Vagina (tissue), 2 donors: Measurements from ENCODE around the gene SPINT1.

ENCODE experiments used
- POLR2A ChIP-seq, 2 donors: fragments of 450-650 bp; IDR thresholded peaks; one replicate each; pipeline ENCODE4 v1.6.1; 2017; ENCODE audit warnings: antibody characterized with exemption in 2 of 2, mild to moderate bottlenecking in 2 of 2, moderate library complexity in 2 of 2
- TF ChIP-seq, protein P1 (sequence below), 3 experiments: fragments of 450-650 bp in 2 of 3; fragments of 200-600 bp in 1 of 3; sonication (generic) in 1 of 3; IDR thresholded peaks; one replicate each; pipeline ENCODE4 v1.5.1; 2017 to 2019; ENCODE audit warnings: antibody characterized with exemption in 3 of 3, mild to moderate bottlenecking in 2 of 3, moderate library complexity in 2 of 3

DNA sequence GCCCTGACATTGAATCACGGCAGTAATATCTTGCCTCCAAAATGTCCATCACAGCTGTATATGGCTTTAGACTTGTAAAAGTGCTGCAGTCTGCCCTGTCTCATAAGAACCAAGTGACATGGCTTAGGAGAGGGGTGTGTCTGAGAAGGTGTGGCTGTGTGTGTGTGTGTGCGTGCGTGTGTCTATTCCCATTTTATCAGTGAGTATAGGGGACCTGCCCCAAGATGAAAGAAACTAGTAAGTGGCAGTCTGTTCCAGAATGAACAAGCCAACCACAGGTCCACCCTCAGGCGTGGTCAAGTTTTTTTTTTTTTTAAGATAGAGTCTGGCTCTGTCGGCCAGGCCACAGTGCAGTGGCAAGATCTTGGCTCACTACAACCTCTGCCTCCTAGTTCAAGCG, 35.8 kb downstream of the SPINT1 start:
- TF ChIP-seq, protein P1, sequence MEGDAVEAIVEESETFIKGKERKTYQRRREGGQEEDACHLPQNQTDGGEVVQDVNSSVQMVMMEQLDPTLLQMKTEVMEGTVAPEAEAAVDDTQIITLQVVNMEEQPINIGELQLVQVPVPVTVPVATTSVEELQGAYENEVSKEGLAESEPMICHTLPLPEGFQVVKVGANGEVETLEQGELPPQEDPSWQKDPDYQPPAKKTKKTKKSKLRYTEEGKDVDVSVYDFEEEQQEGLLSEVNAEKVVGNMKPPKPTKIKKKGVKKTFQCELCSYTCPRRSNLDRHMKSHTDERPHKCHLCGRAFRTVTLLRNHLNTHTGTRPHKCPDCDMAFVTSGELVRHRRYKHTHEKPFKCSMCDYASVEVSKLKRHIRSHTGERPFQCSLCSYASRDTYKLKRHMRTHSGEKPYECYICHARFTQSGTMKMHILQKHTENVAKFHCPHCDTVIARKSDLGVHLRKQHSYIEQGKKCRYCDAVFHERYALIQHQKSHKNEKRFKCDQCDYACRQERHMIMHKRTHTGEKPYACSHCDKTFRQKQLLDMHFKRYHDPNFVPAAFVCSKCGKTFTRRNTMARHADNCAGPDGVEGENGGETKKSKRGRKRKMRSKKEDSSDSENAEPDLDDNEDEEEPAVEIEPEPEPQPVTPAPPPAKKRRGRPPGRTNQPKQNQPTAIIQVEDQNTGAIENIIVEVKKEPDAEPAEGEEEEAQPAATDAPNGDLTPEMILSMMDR (IDR thresholded peaks at IDR 0.05), result no peak
- TF ChIP-seq POLR2A (IDR thresholded peaks at IDR 0.05), result no peak
